SKM-1 (cell line): ENCODE measurements around the gene FAM89A.

Experiments
- DNase-seq: peaks from one replicate; lab custom pipeline; 2025; ENCODE audit not compliant: unreplicated experiment; lab: John Stamatoyannopoulos, UW

FAM89A gene

DNA sequence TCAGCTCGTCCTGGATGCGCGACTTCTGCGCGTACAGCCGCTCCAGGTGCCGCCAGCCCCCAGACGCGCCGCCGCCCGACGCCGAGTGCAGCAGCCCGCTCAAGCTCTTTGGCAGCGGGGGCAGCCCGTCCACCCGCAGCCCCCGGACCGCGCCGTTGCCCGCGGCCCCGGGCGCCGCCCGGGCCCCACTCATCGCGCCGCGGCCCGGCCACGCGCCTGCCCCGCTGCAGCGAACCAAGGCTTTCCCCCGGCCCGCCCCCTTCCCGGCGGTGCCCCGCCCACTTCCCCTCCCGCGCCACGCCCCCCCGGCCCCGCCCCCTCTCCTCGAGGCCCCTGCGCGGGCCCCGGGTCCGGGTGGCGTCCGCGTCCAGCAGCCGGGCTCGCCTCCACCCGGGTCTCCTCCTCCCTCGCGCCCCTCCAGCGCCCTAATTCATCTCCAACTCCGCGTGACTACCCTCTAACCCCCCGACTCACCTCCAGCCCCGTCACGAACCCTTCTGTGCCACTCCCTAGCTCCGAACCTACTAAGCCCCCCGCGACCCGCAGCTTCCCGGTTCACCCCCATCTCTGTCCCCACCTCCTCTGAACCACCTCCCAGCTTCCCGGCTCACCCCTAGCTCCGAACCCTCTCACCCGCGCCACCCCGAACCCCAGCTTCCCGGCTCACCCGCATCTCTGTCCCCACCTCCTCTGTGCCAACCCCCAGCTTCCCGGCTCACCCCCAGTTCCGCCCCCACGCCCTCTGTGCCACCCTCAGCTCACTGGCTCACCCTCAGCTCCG lies at the start of gene FAM89A:
Gene FAM89A, minus strand, starts transcription at position 236 of the 781 bp plus-strand sequence. Its CDS starts 43 bp downstream, at position 193.
- peak; percentile 17 for DNase-seq

GRCh38 chr1:231084353-231084752 lies 44.3 kb upstream of the FAM89A start:
- no peak for DNase-seq

DNA sequence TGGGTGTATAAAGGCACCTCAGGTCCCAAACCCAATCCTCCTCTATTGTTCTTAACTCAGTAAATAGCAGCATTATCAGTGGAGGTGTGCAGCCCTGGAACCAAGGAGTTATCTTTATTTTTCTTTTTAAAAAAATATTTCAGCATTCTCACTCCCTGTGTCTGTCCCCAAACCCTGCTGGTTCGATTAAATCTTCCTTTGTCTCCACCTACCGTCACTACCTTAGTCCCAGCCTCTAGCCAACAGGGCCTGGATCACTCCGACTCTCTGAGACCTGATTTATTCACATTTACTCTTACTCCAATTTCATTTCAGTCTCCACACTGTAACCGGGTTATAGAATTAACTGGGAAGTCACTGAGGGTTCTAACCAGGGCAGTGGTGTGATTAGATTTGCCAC lies 39.1 kb upstream of the FAM89A start:
- DNase-seq, result no peak

GRCh38 chr1:231078250-231078649 lies 38.2 kb upstream of the FAM89A start:
- no peak for DNase-seq

GRCh38 chr1:231076802-231077201 lies 36.7 kb upstream of the FAM89A start:
- DNase-seq, result no peak

- no peak for DNase-seq
These were observed 35.4 kb upstream of the FAM89A start for GRCh38 chr1:231075497-231075896.

DNA sequence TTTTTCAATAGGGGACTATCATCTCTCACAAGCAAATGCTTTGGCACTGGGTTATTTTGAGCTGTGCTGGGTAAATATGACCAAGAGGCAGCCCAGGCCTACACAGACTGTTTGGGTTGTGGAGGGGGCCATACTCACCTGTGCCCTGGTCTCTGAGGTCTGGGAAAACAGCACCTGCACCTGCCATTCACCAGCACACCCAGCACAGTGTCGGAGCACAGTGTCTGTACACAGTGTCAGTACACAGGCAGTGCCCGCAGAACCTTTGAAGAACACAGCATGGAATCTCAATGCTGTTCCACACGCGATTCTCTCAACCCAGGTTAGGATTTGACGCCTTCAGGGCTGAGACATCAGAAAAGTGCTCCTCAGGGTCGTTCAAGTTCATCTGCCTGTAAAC lies 35.0 kb upstream of the FAM89A start:
- DNase-seq, result no peak

DNA sequence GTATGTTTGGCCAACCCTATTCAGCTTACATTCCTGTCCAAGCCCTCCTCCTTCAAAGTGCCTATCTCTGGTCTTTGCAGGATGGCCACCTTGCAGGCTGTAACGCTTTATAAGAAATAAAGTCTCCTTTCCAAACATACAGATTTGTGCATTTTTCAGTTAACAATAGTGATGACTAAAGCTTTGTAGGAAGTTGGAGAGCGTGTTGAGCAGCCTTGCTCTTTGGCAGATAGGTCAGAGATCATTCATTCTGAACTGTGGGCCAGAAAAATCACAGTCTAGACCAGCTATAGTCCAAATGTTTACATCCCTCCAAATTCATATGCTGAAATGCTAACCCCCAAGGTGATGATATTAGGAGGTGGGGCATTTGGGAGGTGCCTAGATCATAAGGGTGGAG lies 34.0 kb upstream of the FAM89A start:
- no peak for DNase-seq

GRCh38 chr1:231073331-231073730 lies 33.3 kb upstream of the FAM89A start:
- DNase-seq, result no peak

DNA sequence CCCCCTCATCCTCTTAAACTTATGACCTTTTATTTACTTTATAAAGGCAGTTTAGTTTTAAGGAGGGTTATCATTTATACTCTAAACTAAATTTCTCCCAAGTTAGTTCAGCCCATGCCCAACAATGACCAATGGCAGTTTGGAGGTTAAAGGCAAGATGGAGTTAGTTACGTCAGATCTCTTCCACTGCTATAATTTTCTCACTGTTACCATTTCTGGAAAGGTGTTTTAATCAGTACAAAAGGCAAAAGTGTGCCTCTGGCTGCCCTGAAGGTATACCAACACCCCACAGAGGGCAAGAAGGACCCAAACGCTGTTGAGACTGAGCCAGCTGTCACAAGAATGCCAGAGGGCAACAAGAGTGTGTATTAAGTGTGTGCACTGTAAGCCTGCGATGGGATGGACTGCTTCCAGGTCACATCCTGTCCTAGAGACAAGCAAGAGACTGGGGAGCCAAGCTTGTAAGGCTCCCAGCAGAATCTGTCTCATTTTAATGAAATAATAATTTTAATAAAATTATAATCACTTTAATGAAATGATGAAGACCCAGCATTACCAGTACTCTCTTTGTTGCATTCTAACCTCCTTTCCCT lies 32.5 kb upstream of the FAM89A start:
- DNase-seq, result no peak

GRCh38 chr1:231072041-231072440 lies 32.0 kb upstream of the FAM89A start:
- DNase-seq, result no peak

- no peak for DNase-seq
These were observed 30.8 kb upstream of the FAM89A start for GRCh38 chr1:231070758-231071444.

GRCh38 chr1:231069333-231069732 lies 29.3 kb upstream of the FAM89A start:
- no peak for DNase-seq

GRCh38 chr1:231068762-231069161 lies 28.7 kb upstream of the FAM89A start:
- no peak for DNase-seq

- no peak for DNase-seq
These were observed 25.6 kb upstream of the FAM89A start for GRCh38 chr1:231065510-231066241.

GRCh38 chr1:231064418-231064817 lies 24.4 kb upstream of the FAM89A start:
- DNase-seq, result no peak

DNA sequence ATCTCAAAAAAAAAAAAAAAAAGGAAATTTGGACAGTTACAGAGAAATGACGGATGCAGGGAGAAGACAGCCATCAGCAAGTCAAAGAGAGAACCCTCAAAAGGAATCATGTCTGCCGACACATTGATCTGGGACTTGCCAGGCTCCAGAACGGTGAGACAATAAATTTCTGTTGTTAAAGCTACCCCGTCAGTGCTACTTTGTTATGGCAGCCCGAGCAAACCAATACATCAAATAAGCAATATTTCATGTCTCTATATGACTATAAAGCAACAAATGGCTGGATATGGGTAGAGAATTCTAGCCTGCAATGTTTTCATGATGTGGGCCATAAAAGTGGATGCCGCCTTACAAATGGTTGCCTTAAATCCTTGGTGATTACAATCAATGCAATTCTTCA lies 23.3 kb upstream of the FAM89A start:
- DNase-seq, result no peak

- no peak for DNase-seq
These were observed 22.6 kb upstream of the FAM89A start for GRCh38 chr1:231062500-231063270.

- DNase-seq, result no peak
These were observed 19.6 kb upstream of the FAM89A start for GRCh38 chr1:231059566-231060193.

DNA sequence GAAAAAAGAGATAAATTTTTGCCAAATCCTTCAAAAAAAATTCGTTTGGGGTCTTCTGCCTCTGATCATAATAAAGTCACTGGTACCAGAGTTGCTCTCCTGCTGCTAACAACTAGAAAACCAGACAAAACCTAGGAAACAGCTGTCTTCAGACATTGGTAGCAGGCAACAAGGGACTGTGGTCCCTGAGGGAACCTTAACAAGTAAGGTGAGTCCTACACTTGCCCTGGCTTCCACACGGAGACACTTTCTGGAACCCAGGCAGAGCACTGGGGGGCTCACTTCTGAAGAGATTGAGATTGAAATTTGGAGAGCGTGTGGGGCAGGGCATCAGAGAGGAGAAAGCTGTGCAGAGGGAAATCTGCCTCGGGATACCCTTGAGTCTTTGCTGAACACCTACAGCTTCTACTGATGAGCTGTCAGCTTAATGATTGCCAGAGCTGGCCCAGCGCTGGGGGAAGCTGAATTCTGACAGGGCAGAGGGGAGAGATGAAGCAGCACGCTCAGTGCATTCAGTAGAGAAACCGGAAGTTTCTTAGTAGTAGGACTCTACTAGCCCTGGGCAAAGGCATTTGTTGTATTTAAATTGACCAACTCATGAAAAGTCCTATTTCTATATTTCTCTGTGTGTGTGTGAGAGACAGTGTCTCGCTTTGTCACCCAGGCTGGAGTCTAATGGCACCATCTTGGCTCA lies 18.5 kb upstream of the FAM89A start:
- DNase-seq, result no peak
